NCI-H1930 (cell line): Measurements from ENCODE around the gene SMYD3.
"Not testable (repeated sequence)": the region's sequence is repeated elsewhere in the genome, so short reads cannot be mapped to it uniquely, and the experiment has no call there.

Experiments
- DNase-seq, 2 experiments: peaks; one replicate each; lab custom pipeline; 2025; lab: John Stamatoyannopoulos, UW

Gene SMYD3

DNA sequence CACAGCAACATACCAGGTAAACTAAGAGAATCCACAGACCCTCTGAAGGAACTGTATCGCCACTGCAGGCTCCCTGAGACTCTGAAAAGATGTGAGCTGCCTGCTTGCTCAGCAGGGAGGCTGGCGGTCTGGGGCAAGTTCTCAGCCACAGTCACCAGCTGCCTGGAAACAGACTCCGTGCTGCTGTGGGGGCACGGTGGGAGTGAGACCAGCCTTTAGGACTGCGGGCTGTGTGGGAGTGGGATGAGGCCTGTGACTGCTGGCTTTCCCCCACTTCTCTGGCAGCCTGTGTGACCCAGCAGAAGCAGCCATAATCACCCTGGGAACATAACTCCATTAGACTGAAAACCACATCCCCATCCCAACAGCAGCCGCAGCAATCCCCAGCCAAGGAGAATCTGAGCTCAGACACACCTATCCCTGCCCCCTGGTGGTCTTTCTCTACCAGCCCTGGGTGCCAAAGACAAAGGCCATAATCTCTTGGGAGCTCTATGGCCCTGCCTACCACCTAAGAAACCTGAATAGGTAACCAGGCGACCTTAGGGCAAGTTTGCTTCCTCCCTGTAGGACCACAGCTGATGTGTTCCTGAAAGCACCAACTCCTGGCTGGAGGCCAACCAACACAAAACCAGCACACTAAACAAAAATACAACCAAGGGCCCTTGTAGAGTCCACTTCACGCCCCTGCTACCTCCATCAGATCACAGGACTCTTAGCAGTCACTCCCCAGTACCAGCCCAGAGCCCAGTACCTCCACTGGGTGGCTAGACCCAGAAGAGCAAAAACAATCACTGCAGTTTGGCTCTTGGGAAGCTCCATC lies 151.5 kb downstream of the SMYD3 start:
- no peak for DNase-seq

DNA sequence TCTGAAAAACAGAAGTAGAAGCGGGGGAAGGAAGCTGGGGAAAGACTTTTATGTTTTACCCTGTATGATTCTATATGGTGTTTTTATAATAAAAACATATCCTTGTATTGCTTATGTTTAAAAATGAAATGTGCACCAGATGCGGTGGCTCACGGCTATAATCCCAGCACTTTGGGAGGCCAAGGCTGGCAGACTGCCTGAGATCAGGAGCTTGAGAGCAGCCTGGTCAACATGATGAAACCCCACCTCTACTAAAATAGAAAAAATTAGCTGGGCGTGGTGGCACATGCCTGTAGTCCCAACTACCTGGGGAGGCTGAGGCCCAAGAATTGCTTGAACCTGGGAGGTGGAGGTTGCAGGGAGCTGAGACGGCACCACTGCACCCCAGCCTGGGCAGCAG lies 155.4 kb downstream of the SMYD3 start:
- DNase-seq: no peak

DNA sequence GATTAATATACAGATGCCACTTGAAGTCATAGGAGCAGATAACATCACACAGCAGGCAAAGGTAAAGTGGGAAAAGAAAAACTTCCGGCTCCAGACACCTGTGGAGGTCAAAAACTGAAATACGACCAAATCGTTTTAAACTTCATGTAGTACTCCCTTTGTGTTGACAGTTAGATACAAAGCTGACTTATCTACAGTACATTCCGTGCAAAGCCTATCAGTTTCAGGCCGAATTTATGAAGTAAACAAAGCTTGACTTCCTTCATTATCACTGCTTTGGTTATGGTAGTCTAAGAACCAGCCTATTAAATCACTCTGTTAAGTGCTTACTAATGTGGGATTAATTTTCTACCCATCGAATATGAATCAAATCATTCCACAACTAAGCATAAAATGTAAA lies 156.3 kb downstream of the SMYD3 start:
- no peak for DNase-seq

DNA sequence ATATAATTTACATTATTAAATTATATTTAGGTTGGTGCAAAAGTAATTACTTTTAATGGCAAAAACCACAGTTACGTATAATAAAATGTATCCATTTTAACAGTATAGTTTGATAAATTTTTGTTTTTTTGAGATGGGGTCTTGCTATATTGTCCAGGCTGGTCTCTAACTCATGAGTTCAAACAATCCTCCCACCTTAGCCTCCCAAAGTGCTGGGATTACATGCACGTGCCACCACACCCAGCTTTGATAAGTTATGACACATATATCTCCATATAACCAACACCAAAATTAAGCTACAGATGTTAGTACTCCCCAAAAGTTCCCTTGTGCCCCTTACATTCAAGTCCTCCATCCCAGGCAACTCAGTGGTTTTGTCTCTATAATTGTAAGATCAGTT lies 163.1 kb downstream of the SMYD3 start:
- DNase-seq: no peak

DNA sequence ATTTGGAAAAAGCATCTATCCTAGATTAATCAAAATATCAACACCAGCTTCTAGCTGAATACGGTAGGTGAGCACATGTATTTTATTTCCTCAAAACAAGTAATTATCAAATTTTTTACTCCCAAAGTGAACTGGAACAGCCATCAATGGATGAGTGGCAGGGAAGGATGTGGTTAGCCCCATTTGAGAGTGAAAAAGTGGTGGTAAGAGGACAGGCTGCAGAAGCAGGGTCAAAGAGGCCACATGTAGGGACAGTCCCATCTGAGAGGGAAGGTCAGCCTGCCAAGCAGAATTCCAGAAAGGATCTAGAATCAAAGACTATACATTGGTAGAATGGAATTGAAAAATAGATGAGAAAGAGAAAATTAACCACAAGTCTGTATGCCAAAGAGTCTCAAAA lies 163.8 kb downstream of the SMYD3 start:
- no peak for DNase-seq

DNA sequence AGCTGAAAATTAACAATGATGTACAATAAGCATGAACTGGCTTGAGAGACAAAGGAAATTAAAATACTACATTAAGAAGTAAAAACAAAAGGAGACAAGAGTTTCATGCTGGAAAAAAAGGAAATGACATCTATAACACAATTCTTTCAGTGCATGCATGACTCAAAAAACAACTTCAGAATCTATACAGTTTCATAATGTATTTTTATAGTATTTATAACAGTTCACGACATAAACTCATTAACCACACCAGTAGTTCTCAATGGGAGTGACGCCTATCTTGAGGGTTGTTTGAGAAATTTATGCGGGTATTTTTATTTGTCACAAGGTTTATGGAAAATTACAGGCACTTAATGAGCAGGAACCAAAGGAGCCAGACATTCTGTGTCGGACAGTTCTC lies 168.5 kb downstream of the SMYD3 start:
- DNase-seq: no peak

DNA sequence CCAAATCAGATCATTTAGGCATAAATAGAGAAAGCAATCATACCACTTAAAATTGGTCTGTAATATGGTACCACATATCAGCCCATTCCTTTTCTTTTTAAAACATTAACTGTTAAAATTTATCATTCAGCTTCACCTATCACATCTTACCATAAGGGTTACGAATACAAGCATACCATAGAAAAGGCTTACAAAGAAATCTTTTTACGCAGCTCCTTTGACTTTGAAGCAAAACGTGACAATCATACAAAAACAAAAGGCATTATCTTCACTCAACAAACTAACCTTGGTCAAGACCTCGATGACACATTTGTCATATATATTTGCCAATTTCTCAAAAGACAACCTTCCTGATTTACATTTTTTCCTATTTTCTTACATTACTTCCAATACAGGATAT lies 169.0 kb downstream of the SMYD3 start:
- DNase-seq: no peak

DNA sequence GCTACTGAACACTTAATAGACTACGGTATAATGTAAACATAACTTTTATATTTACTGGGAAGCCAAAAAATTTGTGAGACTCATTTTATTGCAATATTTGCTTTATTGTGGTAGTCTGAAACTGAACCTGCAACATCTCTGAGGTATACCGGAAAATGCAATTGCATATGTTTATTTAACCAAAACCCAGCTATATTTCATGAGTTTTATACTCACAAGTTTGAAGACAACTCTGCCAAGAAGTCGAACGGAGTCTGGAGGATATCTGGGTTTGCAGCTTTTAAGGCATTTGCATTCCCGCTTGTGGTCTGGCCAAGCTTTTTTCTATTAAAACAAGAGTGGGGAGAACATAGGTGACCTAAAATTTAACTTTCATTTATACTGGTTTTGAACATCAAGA lies 171.9 kb downstream of the SMYD3 start:
- no peak for DNase-seq

DNA sequence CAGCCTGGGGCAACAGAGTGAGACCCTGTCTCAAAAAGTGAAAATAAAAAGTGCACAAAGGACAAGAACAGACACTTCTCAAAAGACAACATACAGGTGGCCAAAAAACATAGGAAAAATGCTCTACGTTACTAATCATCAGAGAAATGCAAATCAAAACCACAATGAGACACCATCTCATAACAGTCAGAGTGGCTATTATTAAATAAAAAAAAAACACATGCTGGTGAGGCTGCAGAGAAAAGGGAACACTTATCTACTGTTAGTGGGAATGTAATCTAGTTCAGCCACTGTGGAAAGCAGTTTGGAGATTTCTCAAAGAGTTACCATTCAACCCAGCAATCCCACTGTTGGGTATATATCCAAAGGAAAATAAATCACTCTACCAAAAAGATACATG lies 173.2 kb downstream of the SMYD3 start:
- DNase-seq: no peak

DNA sequence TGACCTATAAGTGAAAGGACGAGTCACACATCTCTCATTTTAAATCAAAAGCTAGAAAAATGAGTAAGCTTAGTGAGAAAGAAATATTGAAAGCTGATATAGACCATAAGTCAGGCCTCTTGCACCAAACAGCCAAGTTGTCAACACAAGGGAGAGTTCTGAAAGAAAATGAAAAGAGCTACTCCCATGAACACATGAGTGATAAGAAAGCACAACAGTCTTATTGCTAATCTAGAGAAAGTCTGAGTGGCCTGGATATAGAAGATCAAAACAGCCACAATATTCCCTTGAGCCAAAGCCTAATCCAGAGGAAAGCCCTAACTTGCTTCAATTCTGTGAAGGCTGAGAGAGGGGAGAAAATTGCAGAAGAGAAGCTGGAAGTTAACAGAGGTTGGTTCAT lies 175.0 kb downstream of the SMYD3 start:
- DNase-seq: no peak

DNA sequence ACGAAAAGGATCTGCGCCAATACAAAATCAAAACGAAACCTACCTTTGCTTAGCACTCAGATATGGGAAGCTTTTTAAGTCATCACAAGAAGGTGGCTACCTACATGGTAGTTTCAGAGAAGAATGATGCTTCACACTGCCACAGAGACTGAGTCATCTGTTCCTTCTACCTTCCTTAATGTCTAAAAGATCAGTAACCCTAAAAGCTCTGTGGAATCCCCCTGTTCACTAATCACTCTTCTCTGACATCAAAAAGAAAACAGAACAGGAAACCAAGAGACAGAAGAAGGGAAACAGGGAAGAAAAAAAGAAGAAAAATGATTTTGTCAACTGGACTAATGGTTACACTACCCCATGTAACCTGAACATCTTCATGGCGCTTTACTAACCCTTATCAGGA lies 177.2 kb downstream of the SMYD3 start:
- no peak for DNase-seq

DNA sequence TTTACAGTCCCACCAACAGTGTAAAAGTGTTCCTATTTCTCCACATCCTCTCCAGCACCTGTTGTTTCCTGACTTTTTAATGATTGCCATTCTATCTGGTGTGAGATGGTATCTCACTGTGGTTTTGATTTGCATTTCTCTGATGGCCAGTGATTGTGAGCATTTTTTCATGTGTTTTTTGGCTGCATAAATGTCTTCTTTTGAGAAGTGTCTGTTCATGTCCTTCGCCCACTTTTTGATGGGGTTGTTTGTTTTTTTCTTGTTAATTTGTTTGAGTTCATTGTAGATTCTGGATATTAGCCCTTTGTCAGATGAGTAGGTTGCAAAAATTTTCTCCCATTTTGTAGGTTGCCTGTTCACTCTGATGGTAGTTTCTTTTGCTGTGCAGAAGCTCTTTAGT lies 177.8 kb downstream of the SMYD3 start:
- DNase-seq: not testable (repeated sequence)

DNA sequence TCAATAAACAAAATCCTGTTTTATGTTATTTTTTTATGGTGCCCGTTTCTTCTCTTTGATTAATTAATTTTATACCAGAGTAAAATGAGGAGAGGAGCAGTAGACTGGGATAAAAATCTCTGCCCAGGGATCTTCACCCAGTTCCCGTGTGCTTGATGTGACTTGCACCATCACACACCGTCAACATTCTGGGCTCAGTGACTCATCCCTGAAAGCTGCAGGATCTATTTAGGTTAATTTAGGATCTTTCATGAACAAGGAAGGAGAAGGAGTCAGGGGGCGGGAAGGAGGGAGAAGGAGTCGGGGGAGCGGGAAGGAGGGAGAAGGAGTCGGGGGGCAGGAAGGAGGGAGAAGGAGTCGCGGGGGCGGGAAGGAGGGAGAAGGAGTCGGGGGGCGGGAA lies 182.4 kb downstream of the SMYD3 start:
- DNase-seq: no peak

DNA sequence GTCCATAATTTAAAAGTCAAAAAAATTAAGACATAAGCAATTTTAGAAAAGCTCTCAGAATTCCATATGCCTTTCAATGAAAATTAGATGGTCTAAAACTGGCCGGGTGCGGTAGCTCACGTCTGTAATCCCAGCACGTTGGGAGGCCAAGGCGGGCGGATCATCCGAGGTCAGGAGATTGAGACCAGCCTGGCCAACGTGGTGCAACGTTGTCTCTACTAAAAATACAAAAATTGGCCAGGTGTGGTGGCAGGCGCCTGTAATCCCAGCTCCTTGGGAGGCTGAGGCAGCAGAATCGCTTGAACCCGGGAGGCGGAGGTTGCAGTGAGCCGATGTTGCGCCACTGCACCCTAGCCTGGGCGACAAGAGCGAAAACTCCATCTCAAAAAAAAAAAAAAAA lies 183.0 kb downstream of the SMYD3 start:
- DNase-seq: not testable (repeated sequence)

DNA sequence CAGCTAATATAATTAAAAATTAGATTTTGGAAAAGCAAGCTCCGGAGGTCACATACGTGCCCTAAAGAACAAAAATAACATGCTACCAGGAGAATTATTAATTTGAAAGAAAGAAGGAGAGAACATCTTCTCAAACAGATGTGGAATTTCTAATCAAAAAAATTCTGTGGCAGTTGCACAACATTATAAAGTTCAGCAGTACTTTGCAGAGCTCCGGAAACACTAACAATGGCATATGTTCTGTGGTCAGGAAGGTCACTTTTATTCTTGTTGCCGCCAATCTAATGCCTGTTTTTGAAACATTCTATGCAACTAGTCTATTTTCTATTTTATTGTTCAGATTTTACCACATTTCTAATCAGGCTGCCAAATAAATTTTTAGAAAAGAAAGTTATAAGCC lies 186.8 kb downstream of the SMYD3 start:
- DNase-seq: no peak

DNA sequence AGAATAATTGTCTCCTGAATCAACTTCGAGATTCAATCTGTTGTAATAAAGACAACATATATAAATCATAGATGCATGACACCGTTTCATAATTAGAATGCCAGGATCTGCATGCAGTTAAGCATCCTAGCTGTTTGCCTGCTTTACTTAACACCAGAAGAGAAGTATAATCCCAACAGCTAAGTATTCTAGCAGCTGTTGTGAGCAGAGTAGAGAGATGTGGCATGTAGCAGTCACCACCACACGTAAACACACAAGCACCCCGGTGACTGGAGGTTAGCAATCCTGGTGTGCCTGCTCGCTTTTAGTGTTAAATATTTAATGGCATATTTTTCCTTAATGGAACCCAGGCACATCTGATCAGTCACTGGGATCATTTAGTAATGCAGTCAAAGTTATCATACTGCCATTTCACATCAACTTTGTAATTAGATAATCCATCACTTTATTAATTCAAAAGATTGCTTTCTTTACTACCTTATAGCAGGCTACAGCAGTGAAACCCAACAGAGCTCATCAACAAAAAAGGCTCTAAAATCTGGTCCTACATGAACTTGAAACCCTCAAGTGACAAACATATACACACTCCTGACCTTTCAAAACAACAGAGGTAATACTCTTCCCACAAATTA lies 187.9 kb downstream of the SMYD3 start:
- DNase-seq: no peak

DNA sequence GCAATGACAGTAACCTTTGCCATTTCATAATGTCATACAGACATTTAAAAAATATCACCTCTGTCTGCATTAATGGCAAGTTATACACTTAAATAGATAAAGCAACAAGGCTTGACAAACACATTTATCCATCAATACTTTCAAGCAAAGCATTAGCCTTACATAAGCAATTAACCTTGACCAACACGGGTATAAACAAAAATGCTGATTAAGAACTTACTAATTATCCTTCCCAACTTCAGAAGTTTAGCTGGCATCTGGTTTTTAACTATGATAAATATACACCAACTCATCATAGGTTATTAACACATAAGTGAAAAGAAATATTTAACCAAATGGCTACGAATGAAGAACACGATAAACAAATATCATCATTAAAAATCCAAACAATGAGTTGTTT lies 188.5 kb downstream of the SMYD3 start:
- DNase-seq: peak in 1 of 2 experiments; percentile 57

DNA sequence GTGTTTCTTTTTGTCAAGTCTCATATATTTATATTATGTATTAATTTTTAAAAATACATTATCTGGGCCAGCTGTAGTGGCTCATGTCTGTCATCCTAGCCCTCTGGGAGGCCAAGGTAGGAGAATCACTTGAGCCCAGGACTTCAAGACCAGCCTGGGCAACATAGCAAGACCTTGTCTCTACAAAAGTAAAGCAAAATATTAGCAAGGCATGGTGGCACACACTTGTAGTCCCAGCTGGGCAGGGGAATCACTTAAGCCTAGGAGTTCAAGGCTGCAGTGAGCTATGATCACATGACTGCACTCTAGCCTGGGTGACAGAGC lies 189.1 kb downstream of the SMYD3 start:
- no peak for DNase-seq

DNA sequence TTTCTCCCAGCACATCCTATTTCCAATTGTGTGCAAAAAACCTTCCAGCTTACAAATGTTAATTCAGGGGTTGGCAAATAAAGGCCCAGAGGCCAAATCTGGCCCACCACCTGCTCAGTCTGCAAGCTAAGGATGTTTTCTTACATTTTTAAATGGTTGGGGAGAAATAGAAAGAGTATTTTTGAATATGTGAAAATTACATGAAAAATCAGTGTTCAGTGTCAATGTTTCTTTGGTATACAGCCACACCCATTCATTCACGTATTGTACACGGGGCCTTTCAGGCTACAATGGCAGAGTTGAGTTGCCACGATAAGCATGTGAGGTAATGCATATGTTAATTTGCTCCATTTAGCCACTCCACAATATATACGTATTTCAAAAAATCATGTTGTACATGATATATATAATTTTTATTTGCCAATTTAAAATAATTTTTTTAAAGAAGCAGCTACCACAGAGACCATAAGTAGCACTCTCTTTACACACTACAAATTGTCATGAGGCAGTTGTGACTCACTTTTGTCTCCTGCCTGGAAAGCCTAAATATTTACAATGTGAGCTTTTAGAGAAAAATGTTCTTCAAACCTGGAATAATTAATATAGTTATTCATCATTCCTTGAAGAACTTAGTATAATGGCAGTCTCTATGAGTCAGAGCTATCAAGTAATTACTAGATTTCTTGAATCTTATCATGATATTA lies 189.6 kb downstream of the SMYD3 start:
- DNase-seq: peak in 1 of 2 experiments; percentile 49

DNA sequence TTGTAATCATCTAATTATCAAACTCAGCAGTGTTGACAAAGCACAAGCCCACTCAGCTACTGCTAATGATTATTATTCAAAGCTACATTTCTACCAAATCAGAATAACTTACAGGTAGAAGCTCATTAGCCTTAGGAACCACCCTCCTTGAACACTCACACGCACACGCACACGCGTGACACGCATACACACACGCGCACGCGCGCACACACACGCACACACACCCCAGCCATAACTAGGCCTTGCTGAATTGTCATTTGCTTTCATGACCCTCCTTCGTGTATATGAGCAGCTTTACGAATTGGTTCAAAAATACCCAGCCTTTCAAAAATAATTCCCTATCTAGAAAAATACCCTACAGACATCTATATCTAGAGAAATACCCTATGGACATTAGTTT lies 195.6 kb downstream of the SMYD3 start:
- no peak for DNase-seq

DNA sequence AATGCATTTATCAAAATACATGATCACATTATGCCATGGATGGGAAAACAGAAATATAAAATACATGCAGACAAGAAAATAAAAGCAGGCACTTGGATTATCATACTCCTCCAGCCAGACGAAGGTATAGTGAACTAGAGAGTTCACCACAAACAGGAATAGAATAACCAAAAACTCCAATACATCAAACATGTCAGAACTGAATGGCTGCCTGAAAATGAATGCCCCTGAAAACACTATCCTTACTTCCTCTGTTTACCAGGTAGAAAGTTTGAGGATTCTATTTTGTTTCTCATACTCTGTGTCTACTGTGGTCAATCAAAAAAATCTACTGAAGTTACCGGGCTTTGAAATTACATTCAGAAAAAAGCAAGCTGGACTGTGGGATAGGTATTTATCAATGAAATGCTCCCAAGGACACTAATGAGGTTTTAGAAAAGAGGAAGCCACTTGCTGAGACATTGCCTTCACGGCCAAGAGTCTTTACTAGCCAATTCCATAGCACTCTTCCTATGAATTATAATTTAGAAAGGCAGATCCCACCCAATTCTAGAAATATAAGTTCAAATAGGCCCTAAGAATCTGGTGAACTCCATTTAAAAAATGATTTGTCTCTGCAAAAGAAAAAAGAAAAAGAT lies 197.7 kb downstream of the SMYD3 start:
- no peak for DNase-seq

DNA sequence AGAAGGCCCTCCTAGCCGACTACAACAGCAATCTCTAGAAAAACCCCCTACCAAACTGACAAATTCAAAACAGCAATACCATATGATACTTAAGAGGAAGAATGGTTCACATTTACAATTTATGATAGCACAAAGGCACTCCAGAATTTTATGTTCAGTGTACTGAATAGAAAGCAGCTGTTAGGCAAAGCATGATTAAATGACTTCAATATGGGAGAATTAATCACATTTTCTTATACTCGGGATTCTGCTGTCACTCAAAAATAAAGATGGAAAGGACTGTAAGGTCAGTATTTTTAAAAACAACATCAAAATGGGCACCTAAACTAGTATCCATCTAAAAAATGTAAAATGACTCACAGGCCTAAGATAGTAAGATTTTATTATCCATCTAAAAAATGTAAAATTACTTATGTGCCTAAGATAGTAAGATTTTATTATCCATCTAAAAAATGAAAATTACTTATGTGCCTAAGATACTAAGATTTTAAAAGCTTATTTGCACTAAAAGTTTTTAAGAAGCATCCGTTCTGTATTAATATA lies 198.5 kb downstream of the SMYD3 start:
- no peak for DNase-seq
